ENCODE measurements around the gene KLK6. TPM values are rescaled to one million over a fixed set of nuclear protein-coding genes. Genes with fewer than 3 reads are reported as not detected.

Gene KLK6
- total and polyA plus RNA-seq, 2 donors (not counting 3 experiments of a cell fraction or from before 2014, with no cell fraction given) = 0.12 TPM; not detected in 1

- dilution Hi-C loops (cut with MboI; ENCODE audit: extremely low pct_ligation_motif_present, low sequenced_read_pairs) = no loop called here
- Histone ChIP-seq H3K79me2 (ENCODE audit: control insufficient read depth, insufficient read depth, low read length) (no peaks in the 10 kb centered on the region), H3K27me3 (ENCODE audit: control insufficient read depth in 2 of 2, insufficient read depth in 2 of 2, low read length in 2 of 2) (no peaks in the 10 kb centered on the region), H3K4me3 (replicated peaks in 1 of 3; ENCODE audit: insufficient read depth in 1 of 3, low read depth in 1 of 3, low read length in 3 of 3) (no peak overlapping the region), H3K9me3 (replicated peaks; ENCODE audit: control insufficient read depth, insufficient read depth, low read length) (no peaks in the 10 kb centered on the region), H3K9ac (replicated peaks; ENCODE audit: extremely low read depth, insufficient read depth, low read length) (no peak overlapping the region), H3K4me1 (ENCODE audit: control insufficient read depth, extremely low read depth, insufficient read depth, low read length) (no peaks in the 10 kb centered on the region), H4K20me1 (replicated peaks; ENCODE audit: control insufficient read depth, extremely low read depth, insufficient read depth, low read length) (no peaks in the 10 kb centered on the region), H3K9me1 (replicated peaks; ENCODE audit: control insufficient read depth, extremely low read depth, insufficient read depth, low read length) (no peaks in the 10 kb centered on the region), H3K4me2 (ENCODE audit: insufficient read depth, low read length) (no peak overlapping the region), H3K36me3 (ENCODE audit: control insufficient read depth in 2 of 2, extremely low read depth in 1 of 2, insufficient read depth in 2 of 2, low read length in 2 of 2) (no peaks in the 10 kb centered on the region), H2AFZ (ENCODE audit: low read depth, low read length) (no peak overlapping the region), H3K27ac (ENCODE audit: insufficient read depth, low read depth, low read length) (no peak overlapping the region)
- POLR2A ChIA-PET = no interaction called here
- no TSS peak for BruUV-seq (replicated peaks)
- TF ChIP-seq POLR2A (IDR thresholded peaks at IDR 0.05; ENCODE audit: low read depth, low read length) (no peak), POLR2AphosphoS5 (IDR thresholded peaks at IDR 0.05; ENCODE audit: insufficient read depth, low read depth, low read length) (no peak), FOS (IDR thresholded peaks at IDR 0.05; ENCODE audit: borderline replicate concordance, insufficient read depth, low read length) (no peak), MYC (IDR thresholded peaks at IDR 0.05; ENCODE audit: low read depth, low read length) (no peak), CTCF (IDR thresholded peaks at IDR 0.05; ENCODE audit: extremely low read depth in 1 of 2, insufficient read depth in 1 of 2, low read depth in 1 of 2, low read length in 2 of 2) (no peak), JUN (IDR thresholded peaks at IDR 0.05; ENCODE audit: borderline replicate concordance, insufficient read depth, insufficient read length, low read depth) (no peak), MAX (IDR thresholded peaks at IDR 0.05; ENCODE audit: insufficient read depth, insufficient read length) (no peak), EZH2 (IDR thresholded peaks at IDR 0.05; ENCODE audit: borderline replicate concordance, low read depth, low read length, severe bottlenecking) (no peak), GATA2 (IDR thresholded peaks at IDR 0.05; ENCODE audit: insufficient read depth, insufficient read length, low read depth, low read length) (no peak)
- intact Hi-C loops (cut with micrococcal nuclease) = no loop called here
- DNase-seq (ENCODE audit: low read depth, low spot score) (no peak), FAIRE-seq (no peak)
- CTCF ChIA-PET = interaction anchor here (1.0 kb wide), 1 partner anchor 18 kb away, joined by 3 read pairs; no protein-coding TSS in a partner anchor
Observed at GRCh38 chr19:51002542-51003311, 33.3 kb upstream of the KLK6 start.

Data from endothelial cell of umbilical vein (primary cell).